Tibial artery (tissue), 4 donors: Measurements from ENCODE around the gene NEDD1.

Experiments
- DNase-seq, 2 donors: peaks; one replicate each; pipeline ENCODE4 v3.0.0-alpha.2; 2019
- H3K27ac ChIP-seq, 2 donors: fragments of 200-600 bp; sonication (generic) in 1 of 2; 1 replicate in 1 of 2; 2 replicates in 1 of 2; pipeline ENCODE4 v1.5.1; 2018 to 2019; ENCODE audit warnings: mild to moderate bottlenecking in 1 of 2
- H3K27me3 ChIP-seq, 2 donors: fragments of 200-600 bp; sonication (generic) in 1 of 2; one replicate each; pipeline versions ENCODE4 v1.5.1 to v1.6.0; 2016 to 2019
- H3K36me3 ChIP-seq, 3 donors: fragments of 200-600 bp; sonication (generic) in 2 of 3; one replicate each; pipeline ENCODE4 v1.5.1; 2016 to 2019; ENCODE audit warnings: mild to moderate bottlenecking in 2 of 3
- H3K4me1 ChIP-seq, 4 donors: fragments of 200-600 bp; sonication (generic) in 2 of 4; 1 replicate in 3 of 4; 2 replicates in 1 of 4; pipeline ENCODE4 v1.5.1; 2016 to 2019
- H3K4me3 ChIP-seq, 2 donors: fragments of 200-600 bp; sonication (generic) in 1 of 2; 1 replicate in 1 of 2; 2 replicates in 1 of 2; pipeline ENCODE4 v1.5.1; 2018 to 2019; ENCODE audit warnings: mild to moderate bottlenecking in 2 of 2
- H3K9me3 ChIP-seq, 3 donors: fragments of 200-600 bp; sonication (generic) in 1 of 3; one replicate each; pipeline ENCODE4 v1.5.1; 2016 to 2019
- intact Hi-C: fragments of 100-400 bp; cut with DNase I; formaldehyde crosslinking; loops from one replicate; pipeline ENCODE4 v1.15.0; 2023; ENCODE audit warnings: low total_unique reads
- TF ChIP-seq, protein P1 (sequence below), 2 experiments: fragments of 200-600 bp in 1 of 2; fragments of 450-650 bp in 1 of 2; IDR thresholded peaks; one replicate each; pipeline ENCODE4 v1.5.1; 2017 to 2019; ENCODE audit warnings: antibody characterized with exemption in 2 of 2, mild to moderate bottlenecking in 1 of 2, moderate library complexity in 1 of 2

NEDD1 gene

DNA sequence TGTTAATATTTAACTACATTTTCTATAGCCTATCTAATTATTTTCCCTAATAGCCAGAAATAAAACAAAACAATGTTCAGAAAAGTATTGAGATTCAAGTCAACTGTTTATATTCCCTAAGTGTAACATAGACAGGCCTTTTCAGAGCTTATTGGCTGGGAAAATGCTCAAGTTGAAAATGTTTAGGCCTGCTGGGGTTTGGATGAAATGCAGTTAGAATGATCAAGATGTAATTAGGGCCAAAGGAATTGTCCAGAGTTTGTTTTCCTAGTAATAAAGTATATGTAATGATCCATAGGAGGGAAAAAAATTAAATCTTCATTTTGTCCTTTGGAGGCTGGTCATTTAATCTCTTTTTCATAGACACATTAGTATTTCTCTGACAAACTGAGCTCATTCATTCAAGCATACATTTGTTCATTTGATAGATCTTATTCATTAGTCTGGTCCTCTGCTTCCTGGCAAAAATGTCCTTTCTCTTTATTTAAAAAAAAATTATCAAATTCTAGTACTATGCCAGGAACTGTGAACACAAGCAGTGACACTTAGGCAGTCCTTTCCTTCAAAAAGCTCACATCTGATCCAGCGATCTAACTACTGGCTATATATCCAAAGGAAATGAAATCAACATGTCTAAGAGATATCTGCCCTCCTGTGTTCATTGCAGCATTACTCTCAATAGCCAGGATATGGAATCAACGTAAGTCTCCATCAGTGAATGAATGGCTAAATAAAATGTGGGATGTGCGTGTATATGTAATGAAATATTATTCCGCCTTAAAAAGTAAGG, 40.1 kb upstream of the NEDD1 start:
- Histone ChIP-seq H3K27ac (no peak overlapping the region), H3K4me3 (no peak overlapping the region), H3K36me3 (no peaks in the 10 kb centered on the region), H3K4me1 (no peaks in the 10 kb centered on the region), H3K9me3 (no peaks in the 10 kb centered on the region), H3K27me3 (no peaks in the 10 kb centered on the region)
- no peak for DNase-seq
- intact Hi-C loops = no loop called here
- TF ChIP-seq, protein P1, sequence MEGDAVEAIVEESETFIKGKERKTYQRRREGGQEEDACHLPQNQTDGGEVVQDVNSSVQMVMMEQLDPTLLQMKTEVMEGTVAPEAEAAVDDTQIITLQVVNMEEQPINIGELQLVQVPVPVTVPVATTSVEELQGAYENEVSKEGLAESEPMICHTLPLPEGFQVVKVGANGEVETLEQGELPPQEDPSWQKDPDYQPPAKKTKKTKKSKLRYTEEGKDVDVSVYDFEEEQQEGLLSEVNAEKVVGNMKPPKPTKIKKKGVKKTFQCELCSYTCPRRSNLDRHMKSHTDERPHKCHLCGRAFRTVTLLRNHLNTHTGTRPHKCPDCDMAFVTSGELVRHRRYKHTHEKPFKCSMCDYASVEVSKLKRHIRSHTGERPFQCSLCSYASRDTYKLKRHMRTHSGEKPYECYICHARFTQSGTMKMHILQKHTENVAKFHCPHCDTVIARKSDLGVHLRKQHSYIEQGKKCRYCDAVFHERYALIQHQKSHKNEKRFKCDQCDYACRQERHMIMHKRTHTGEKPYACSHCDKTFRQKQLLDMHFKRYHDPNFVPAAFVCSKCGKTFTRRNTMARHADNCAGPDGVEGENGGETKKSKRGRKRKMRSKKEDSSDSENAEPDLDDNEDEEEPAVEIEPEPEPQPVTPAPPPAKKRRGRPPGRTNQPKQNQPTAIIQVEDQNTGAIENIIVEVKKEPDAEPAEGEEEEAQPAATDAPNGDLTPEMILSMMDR (IDR thresholded peaks at IDR 0.05) = no peak

- DNase-seq = no peak
- intact Hi-C loops = no loop called here
- H3K27ac ChIP-seq = no peak overlapping the region
- no peak overlapping the region for H3K4me3 ChIP-seq
- no peaks in the 10 kb centered on the region for H3K4me1 ChIP-seq
- no peaks in the 10 kb centered on the region for H3K36me3 ChIP-seq
- H3K27me3 ChIP-seq = no peaks in the 10 kb centered on the region
- no peaks in the 10 kb centered on the region for H3K9me3 ChIP-seq
- TF ChIP-seq, protein P1 (IDR thresholded peaks at IDR 0.05) = no peak
Observed at GRCh38 chr12:96870946-96871345, 36.1 kb upstream of the NEDD1 start.

DNA sequence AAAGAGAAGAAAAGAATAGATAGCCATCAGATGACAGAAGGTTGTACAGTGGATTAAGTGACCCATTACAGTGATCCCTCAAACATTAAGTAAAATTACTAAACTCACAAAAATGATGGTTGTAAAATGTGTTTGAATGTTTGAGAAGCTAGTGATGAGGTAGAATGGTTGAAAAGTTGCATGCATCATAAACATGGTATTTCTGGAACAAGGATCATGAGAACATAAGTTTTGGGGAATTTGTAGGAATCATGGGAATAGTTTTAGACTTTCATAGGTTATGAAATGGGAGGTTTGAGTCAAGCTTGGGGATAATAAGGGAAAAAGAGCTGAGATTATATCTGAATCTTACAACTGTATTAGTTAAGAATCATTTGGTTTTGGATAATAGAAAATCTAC, 34.1 kb upstream of the NEDD1 start:
- H3K27ac ChIP-seq = no peak overlapping the region
- intact Hi-C loops = no loop called here
- H3K4me1 ChIP-seq = no peaks in the 10 kb centered on the region
- DNase-seq = no peak
- no peak overlapping the region for H3K4me3 ChIP-seq
- no peaks in the 10 kb centered on the region for H3K36me3 ChIP-seq
- TF ChIP-seq, protein P1 (IDR thresholded peaks at IDR 0.05) = no peak
- no peaks in the 10 kb centered on the region for H3K27me3 ChIP-seq
- no peaks in the 10 kb centered on the region for H3K9me3 ChIP-seq

DNA sequence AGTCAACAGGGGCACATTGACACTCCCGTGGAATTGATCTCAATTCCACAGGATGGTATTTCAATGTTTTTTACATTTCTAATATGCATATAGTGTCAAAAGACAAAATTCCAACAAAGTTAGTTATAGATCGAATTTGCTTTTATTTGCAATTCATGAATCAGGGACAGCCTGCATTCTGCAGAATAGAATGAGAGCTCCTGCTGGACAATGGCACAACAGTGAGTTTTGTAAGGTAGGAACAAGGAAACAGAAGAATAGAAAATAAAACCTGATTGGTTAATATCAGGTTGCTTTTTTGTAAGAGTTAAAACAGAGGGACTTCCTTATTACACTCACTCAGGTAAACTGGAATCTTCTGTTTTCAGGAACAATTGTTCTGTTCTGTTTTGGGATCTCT, 32.8 kb upstream of the NEDD1 start:
- Histone ChIP-seq H3K4me1 (no peaks in the 10 kb centered on the region), H3K4me3 (no peak overlapping the region), H3K27me3 (no peaks in the 10 kb centered on the region), H3K9me3 (no peaks in the 10 kb centered on the region), H3K27ac (no peak overlapping the region), H3K36me3 (no peaks in the 10 kb centered on the region)
- intact Hi-C loops = no loop called here
- TF ChIP-seq, protein P1 (IDR thresholded peaks at IDR 0.05) = no peak
- no peak for DNase-seq

GRCh38 chr12:96876966-96877365, 30.1 kb upstream of the NEDD1 start:
- no peaks in the 10 kb centered on the region for H3K4me1 ChIP-seq
- no peak for DNase-seq
- H3K4me3 ChIP-seq = no peak overlapping the region
- no peaks in the 10 kb centered on the region for H3K27me3 ChIP-seq
- H3K9me3 ChIP-seq = no peaks in the 10 kb centered on the region
- TF ChIP-seq, protein P1 (IDR thresholded peaks at IDR 0.05) = no peak
- intact Hi-C loops = loop anchor here (5.0 kb wide), 1 partner anchor 1495 kb away; no protein-coding TSS in a partner anchor
- no peak overlapping the region for H3K27ac ChIP-seq
- no peaks in the 10 kb centered on the region for H3K36me3 ChIP-seq
